AG04449 (cell line): ENCODE measurements around the gene TNPO1.
A peak's percentile ranks its signal among the peaks of the same experiment; 100 is the strongest.

Source experiments
- CTCF ChIA-PET: fragments of 350-600 bp; formaldehyde crosslinking; extraction: SDS; loops from one replicate; lab custom pipeline; 2021; ENCODE audit warnings: antibody characterized with exemption; lab: Yijun Ruan, JAX
- POLR2A ChIA-PET: fragments of 400-600, 350-600 bp; formaldehyde crosslinking; extraction: SDS; loops from one replicate; lab custom pipeline; 2020; ENCODE audit warnings: antibody characterized with exemption, inconsistent platforms; lab: Yijun Ruan, JAX
- DNase-seq: peaks from one replicate; pipeline ENCODE4 v3.0.0-alpha.2; 2010; ENCODE audit warnings: low read depth, low spot score
- H3K4me3 ChIP-seq: 2 replicates; pipeline ENCODE4 v1.5.1; 2011; ENCODE audit warnings: low read depth, mild to moderate bottlenecking, control low read depth, low read length
- CTCF ChIP-seq: IDR thresholded peaks from one replicate; pipeline ENCODE4 v1.5.1; 2011; ENCODE audit warnings: mild to moderate bottlenecking, moderate library complexity, low read length, control low read depth, inconsistent platforms; ENCODE audit not compliant: insufficient read depth; ENCODE audit errors: missing control alignments

The TNPO1 gene

DNA sequence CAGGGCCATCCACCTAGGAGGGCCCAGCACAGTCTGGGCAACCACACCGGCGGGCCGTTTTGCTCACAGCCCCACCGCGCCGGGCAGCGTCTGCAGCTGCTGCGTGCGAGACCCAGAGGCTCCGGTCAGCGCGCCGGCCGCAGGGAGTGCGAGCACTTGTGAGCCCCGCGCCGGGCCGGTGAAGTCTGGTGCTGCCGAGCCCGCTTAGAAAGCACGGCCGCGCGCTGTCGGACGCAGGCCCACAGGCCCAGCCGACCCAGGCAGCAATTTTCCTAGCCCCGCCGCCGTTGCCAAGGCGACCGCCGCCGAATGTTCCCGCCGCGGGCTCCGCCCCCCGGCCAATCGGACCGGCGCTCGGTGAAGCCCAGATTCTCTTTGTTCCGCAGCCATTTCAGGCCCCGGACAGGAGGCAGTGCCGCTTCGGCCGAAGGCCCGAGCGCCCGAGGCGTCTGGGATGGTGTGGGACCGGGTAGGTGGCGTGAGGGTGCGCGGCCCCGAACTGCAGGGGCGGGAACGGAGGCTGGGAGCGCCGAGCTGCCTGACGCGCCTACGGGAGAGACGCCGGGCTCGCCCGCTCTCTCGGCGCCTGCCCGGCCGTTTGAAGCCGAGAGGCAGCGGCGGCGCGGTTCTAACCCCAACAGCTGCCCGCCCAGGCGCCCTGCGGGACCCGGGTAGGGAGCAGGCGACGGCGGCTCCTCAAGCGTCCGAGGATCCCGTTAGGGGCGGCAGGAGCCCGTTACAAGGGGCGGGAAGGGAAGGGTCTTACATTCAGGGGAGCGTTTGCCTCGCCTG, at the start of gene TNPO1:
TSS of gene TNPO1 (plus strand) at position 378 of the 792 bp plus-strand sequence. CDS start at position 455, 77 bp downstream.
- CTCF ChIA-PET, result interaction anchor here (0.7 to 4.9 kb wide), 7 partner anchors 25 to 450 kb away, joined by 3 to 109 read pairs (median 5); no protein-coding TSS in a partner anchor
- H3K4me3 ChIP-seq, result peak within 1 kb of the TSS; percentile 77
- TF ChIP-seq CTCF, result no peak
- DNase-seq, result peak; percentile 46
- POLR2A ChIA-PET, result interaction anchor here (0.6 to 1.5 kb wide), 4 partner anchors 9 to 205 kb away, joined by 3 to 6 read pairs (median 3); no protein-coding TSS in a partner anchor

- no peak for DNase-seq
- no peak overlapping the region for H3K4me3 ChIP-seq
- POLR2A ChIA-PET, result no interaction called here
- CTCF ChIA-PET, result no interaction called here
- no peak for TF ChIP-seq CTCF
These were observed 49.0 kb upstream of the TNPO1 start for GRCh38 chr5:72767289-72768010.

DNA sequence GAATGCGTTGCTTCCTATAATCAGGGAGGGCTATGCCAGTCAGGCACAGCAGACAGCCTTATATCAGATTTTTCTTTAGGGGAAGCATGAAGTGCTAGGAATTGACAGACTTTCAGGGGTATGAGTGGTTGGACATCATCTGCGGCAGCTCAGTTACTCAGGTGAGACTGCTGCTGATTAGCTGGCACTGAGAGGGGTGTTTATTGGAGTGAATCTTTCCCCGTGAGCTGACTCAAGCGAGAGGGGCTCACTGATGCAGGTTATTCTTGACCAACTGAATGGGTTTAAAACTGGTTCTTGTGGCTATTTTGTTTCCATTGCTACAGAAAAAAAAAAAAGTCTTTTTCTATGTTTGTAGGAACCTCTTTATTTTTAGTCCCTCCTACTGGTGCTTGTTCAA, 46.2 kb upstream of the TNPO1 start:
- ChIA-PET POLR2A (no interaction called here), CTCF (interaction anchor here (1.0 kb wide), 1 partner anchor 12 kb away, joined by 4 read pairs; no protein-coding TSS in a partner anchor)
- no peak for TF ChIP-seq CTCF
- no peak overlapping the region for H3K4me3 ChIP-seq
- no peak for DNase-seq

DNA sequence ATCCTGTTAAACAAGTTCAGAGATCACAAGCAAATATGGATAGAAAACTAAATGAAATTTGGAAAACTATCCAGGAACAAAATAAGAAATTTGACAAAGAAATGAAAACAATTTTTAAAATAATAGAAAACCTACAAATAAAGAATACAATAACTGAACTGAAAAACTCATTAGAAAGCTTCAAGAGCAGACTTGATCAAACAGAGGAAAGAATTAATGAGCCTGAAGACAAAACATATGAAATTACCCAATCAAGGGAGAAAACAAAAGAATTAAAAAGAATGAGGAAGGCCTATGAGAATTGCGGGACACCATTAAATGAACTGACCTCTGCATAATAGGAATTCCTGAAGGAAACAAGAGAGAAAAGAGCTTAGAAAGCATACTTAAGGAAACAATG, 39.8 kb upstream of the TNPO1 start:
- CTCF ChIA-PET, result no interaction called here
- no peak overlapping the region for H3K4me3 ChIP-seq
- POLR2A ChIA-PET, result no interaction called here
- no peak for TF ChIP-seq CTCF
- no peak for DNase-seq

- TF ChIP-seq CTCF, result no peak
- H3K4me3 ChIP-seq, result no peak overlapping the region
- DNase-seq, result no peak
- POLR2A ChIA-PET, result no interaction called here
- CTCF ChIA-PET, result no interaction called here
These were observed 36.9 kb upstream of the TNPO1 start for GRCh38 chr5:72779520-72779919.

DNA sequence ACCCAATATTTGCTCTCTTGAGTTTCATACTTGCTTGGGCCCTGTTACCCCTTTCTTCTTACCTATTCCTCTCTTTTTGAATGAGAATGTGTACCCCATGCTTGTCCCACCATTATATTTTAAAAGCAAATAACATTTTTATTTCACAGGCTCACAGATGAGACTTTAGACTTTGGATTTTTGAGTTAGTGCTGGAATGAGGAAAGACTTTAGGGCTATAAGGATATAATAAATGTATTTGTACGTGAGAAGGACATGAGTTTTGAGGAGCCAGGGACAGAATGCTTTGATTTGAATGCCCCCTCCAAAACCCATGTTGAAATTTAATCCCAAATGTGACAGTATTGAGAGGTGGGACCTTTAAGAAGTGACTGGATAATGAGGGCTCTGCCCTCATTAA, 33.1 kb upstream of the TNPO1 start:
- ChIA-PET POLR2A (no interaction called here), CTCF (interaction anchor here (1.5 kb wide), 1 partner anchor 10 kb away, joined by 4 read pairs; no protein-coding TSS in a partner anchor)
- H3K4me3 ChIP-seq, result no peak overlapping the region
- no peak for DNase-seq
- TF ChIP-seq CTCF, result no peak
